Tibial nerve (tissue), 4 donors: ENCODE data around the gene TAOK3.

Source experiments
- EP300 ChIP-seq, 2 donors: sonication (generic); formaldehyde crosslinking; IDR thresholded peaks; one replicate each; pipeline ENCODE4 v1.6.1; 2017; ENCODE audit warnings: antibody characterized with exemption in 2 of 2, mild to moderate bottlenecking in 1 of 2
- POLR2A ChIP-seq, 2 donors: fragments of 450-650 bp; IDR thresholded peaks; one replicate each; pipeline ENCODE4 v1.6.1; 2017; ENCODE audit warnings: antibody characterized with exemption in 2 of 2, mild to moderate bottlenecking in 2 of 2, moderate library complexity in 2 of 2
- TF ChIP-seq, protein P1 (sequence below), 5 experiments: fragments of 200-600 bp in 3 of 5; fragments of 450-650 bp in 2 of 5; sonication (generic) in 3 of 5; IDR thresholded peaks; one replicate each; pipeline ENCODE4 v1.5.1; 2016 to 2019; ENCODE audit warnings: antibody characterized with exemption in 5 of 5, mild to moderate bottlenecking in 3 of 5, moderate library complexity in 2 of 5

DNA sequence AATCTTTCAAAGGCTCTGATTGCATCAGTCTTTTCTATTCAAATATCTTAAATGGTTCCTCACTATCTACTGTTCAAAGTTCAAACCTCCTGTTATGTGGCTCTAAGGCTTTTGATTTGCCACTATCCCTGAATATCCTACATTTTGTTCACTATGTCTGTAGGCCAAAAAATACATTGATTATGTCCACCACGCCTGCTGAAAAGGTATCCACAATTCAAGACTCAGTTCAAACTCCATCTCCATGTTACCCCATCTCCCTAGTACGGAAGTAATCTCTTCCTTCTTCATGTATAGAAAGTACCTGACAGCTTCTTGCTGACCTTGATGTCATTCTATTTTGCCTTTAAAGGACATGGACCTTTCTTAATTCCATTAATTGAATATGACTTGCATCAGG lies 24.8 kb downstream of the TAOK3 start:
- TF ChIP-seq, protein P1, sequence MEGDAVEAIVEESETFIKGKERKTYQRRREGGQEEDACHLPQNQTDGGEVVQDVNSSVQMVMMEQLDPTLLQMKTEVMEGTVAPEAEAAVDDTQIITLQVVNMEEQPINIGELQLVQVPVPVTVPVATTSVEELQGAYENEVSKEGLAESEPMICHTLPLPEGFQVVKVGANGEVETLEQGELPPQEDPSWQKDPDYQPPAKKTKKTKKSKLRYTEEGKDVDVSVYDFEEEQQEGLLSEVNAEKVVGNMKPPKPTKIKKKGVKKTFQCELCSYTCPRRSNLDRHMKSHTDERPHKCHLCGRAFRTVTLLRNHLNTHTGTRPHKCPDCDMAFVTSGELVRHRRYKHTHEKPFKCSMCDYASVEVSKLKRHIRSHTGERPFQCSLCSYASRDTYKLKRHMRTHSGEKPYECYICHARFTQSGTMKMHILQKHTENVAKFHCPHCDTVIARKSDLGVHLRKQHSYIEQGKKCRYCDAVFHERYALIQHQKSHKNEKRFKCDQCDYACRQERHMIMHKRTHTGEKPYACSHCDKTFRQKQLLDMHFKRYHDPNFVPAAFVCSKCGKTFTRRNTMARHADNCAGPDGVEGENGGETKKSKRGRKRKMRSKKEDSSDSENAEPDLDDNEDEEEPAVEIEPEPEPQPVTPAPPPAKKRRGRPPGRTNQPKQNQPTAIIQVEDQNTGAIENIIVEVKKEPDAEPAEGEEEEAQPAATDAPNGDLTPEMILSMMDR (IDR thresholded peaks at IDR 0.05) = no peak
- no peak for TF ChIP-seq POLR2A (IDR thresholded peaks at IDR 0.05)
- TF ChIP-seq EP300 (IDR thresholded peaks at IDR 0.05) = no peak
